GM23248 (cell line): ENCODE data around the gene MAVS. TPM values are rescaled to one million over a fixed set of nuclear protein-coding genes. Genes with fewer than 3 reads are reported as not detected.

Experiments
- DNase-seq: peaks from one replicate; pipeline ENCODE4 v3.0.0-alpha.2; 2015
- H2AFZ ChIP-seq: fragments of 200-600 bp; sonication (generic); 2 replicates; pipeline ENCODE4 v1.6.1; 2016; ENCODE audit warnings: antibody characterized with exemption
- H3F3A ChIP-seq: fragments of 200-600 bp; sonication (generic); 2 replicates; pipeline ENCODE4 v1.6.1; 2016; ENCODE audit warnings: mild to moderate bottlenecking, antibody characterized with exemption, mixed run types; ENCODE audit not compliant: insufficient read depth
- H3K27ac ChIP-seq: fragments of 200-600 bp; sonication (generic); 2 replicates; pipeline ENCODE4 v1.5.1; 2016; ENCODE audit warnings: mild to moderate bottlenecking
- H3K27me3 ChIP-seq: fragments of 200-600 bp; sonication (generic); replicated peaks from 2 replicates; pipeline ENCODE4 v1.6.1; 2016; ENCODE audit warnings: mild to moderate bottlenecking; ENCODE audit not compliant: insufficient read depth
- H3K36me3 ChIP-seq: fragments of 200-600 bp; sonication (generic); 2 replicates; pipeline ENCODE4 v1.6.1; 2016; ENCODE audit warnings: low read depth, mild to moderate bottlenecking
- H3K4me1 ChIP-seq: fragments of 200-600 bp; sonication (generic); 2 replicates; pipeline ENCODE4 v1.6.1; 2016; ENCODE audit warnings: mild to moderate bottlenecking; ENCODE audit not compliant: insufficient read depth
- H3K4me2 ChIP-seq: fragments of 200-600 bp; sonication (generic); one replicate; pipeline ENCODE4 v1.6.1; 2016; ENCODE audit warnings: mild to moderate bottlenecking; ENCODE audit not compliant: unreplicated experiment
- H3K4me3 ChIP-seq: fragments of 200-600 bp; sonication (generic); 2 replicates; pipeline ENCODE4 v1.5.1; 2016; ENCODE audit warnings: mild to moderate bottlenecking
- H3K79me2 ChIP-seq: fragments of 200-600 bp; sonication (generic); 2 replicates; pipeline ENCODE4 v1.6.1; 2016; ENCODE audit warnings: mild to moderate bottlenecking; ENCODE audit not compliant: insufficient read depth
- H3K9ac ChIP-seq: fragments of 200-600 bp; sonication (generic); 2 replicates; pipeline ENCODE4 v1.6.1; 2016; ENCODE audit warnings: mild to moderate bottlenecking
- H3K9me2 ChIP-seq: fragments of 200-600 bp; sonication (generic); 2 replicates; pipeline ENCODE4 v1.6.1; 2016; ENCODE audit warnings: mixed run types, mild to moderate bottlenecking, moderate library complexity; ENCODE audit not compliant: insufficient read depth
- H3K9me3 ChIP-seq: fragments of 200-600 bp; sonication (generic); one replicate; pipeline ENCODE4 v1.6.1; 2017; ENCODE audit warnings: low read depth
- H4K20me1 ChIP-seq: fragments of 200-600 bp; sonication (generic); 2 replicates; pipeline ENCODE4 v1.6.0; 2016; ENCODE audit not compliant: insufficient read depth
- EZH2 ChIP-seq: fragments of 200-600 bp; sonication (generic); IDR thresholded peaks from 2 replicates; pipeline ENCODE4 v1.6.1; 2018; ENCODE audit warnings: antibody characterized with exemption, mild to moderate bottlenecking; ENCODE audit not compliant: insufficient read depth, poor library complexity, severe bottlenecking
- EZH2phosphoT487 ChIP-seq: fragments of 200-600 bp; sonication (generic); IDR thresholded peaks from 2 replicates; pipeline ENCODE4 v1.6.1; 2018; ENCODE audit warnings: antibody characterized with exemption, moderate library complexity, mild to moderate bottlenecking, low read depth; ENCODE audit not compliant: insufficient read depth
- WGBS, 2 experiments: methylation state at CpG; one replicate each; pipeline ENCODE4 v1.1.6; 2015 to 2017; ENCODE audit warnings: low lambda C conversion rate in 2 of 2, low coverage in 1 of 2; ENCODE audit errors: missing lambda C conversion rate in 2 of 2; 5-methylcytosine and 5-hydroxymethylcytosine counted together
- in situ Hi-C: fragments of 300-500 bp; cut with MboI; formaldehyde crosslinking; loops from 2 replicates; pipeline ENCODE4 v1.15.0; 2020
- polyA plus RNA-seq: library from polyadenylated mRNA; unstranded; fragments of >200 nt; fragmentation: Nextera tagmentation; extraction: Ambion mirVana; gene quantifications from 2 replicates; pipeline ENCODE4 v1.2.1, GENCODE V29; 2016
- total RNA-seq: library from RNA; depleted of rRNA; stranded (reverse); fragments of >200 nt; shearing (Covaris generic); gene quantifications from 2 replicates; pipeline ENCODE4 v1.2.3, GENCODE V29; 2014; rRNA removed

Gene MAVS
- total RNA-seq (22.0 and 27.4 TPM in 2 replicates), polyA plus RNA-seq (12.0 and 12.5 TPM in 2 replicates)

DNA sequence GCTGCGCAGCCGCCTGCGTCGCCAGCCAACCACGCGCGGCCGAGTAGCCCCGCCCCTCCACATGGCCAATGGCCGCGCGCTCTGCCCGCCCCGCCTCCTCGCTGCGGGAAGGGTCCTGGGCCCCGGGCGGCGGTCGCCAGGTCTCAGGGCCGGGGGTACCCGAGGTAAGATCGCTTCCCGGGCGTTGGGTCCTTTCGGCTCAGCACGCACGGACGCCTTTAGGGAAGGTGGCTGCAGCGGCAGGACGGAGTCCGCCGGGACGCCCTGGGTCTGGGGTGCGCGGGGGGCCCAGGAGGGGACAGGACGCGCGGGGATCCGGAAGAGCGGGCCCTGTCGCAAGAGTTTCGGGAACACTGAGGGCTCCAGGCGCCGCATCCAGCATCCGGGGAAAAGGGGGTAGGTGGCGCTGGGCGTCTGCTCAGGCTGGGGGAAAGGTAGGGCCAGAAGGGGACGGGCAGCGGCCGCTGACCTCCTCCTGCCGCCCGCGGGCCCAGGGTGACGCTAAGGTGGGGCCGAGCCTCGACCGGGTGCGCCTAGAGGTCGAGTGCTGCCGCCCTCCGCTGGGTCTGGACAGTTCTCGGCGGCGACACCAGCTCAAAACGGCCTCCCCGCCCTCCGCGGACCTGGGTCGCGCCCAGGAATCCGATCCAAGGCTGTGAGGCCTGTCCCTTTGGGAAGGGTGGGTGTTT is at the start of gene MAVS:
TSS of gene MAVS (plus strand) at position 95 of the 689 bp plus-strand sequence. CDS start 7,791 bp downstream, outside the sequence.
- peak within 1 kb of the TSS; percentile 92 for H3K9ac ChIP-seq
- peaks cover 10% of the 10 kb centered on the region for H3K4me1 ChIP-seq
- DNase-seq, result peak; percentile 91
- H3K27me3 ChIP-seq, result no peaks in the 10 kb centered on the region
- 0 out of 2 replicates have a peak, but pooled peaks cover 8% of the 10 kb centered on the region for H3F3A ChIP-seq
- H3K36me3 ChIP-seq, result no peaks in the 10 kb centered on the region; the same call in 1 of the 2 replicates
- no peaks in the 10 kb centered on the region for H4K20me1 ChIP-seq
- H3K4me2 ChIP-seq, result peak within 1 kb of the TSS; percentile 93
- peak within 1 kb of the TSS; percentile 83 for H2AFZ ChIP-seq
- TF ChIP-seq EZH2, result no peak
- no peak for TF ChIP-seq EZH2phosphoT487
- peaks cover 56% of the 10 kb centered on the region for H3K79me2 ChIP-seq
- in situ Hi-C loops, result no loop called here
- peak within 1 kb of the TSS; percentile 49 for H3K27ac ChIP-seq
- H3K9me3 ChIP-seq, result no peaks in the 10 kb centered on the region
- H3K4me3 ChIP-seq, result peak within 1 kb of the TSS; percentile 80
- H3K9me2 ChIP-seq, result no peaks in the 10 kb centered on the region
- 1% methylated on average over 59 to 72 of the region's 72 CpGs for WGBS, 2 experiments

DNA sequence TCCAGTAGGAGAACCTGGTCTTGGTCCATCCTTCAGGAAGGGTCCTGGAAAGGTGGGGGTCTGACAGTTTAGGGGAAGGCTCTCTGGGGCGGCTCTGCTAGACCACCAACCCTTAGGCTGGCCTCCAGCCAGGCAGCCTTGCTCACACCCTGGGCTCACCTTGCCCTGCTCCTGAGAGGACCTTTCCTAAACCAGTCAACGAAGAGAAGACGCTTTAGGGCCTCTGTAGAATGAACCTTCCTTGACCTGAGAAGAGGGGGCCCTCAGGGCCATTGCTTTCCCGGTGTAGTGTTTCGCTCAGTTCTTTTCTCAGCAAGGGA is 49.4 kb upstream of the MAVS start:
- no peaks in the 10 kb centered on the region for H3K27me3 ChIP-seq
- TF ChIP-seq EZH2phosphoT487, result no peak
- TF ChIP-seq EZH2, result no peak
- H3K4me1 ChIP-seq, result 0 out of 2 replicates have a peak, but pooled peaks cover 12% of the 10 kb centered on the region
- no peaks in the 10 kb centered on the region for H4K20me1 ChIP-seq
- no peaks in the 10 kb centered on the region; the same call in 1 of the 2 replicates for H3K36me3 ChIP-seq
- 70 to 74% methylated on average over 5 of the region's 5 CpGs for WGBS, 2 experiments
- DNase-seq, result no peak
- no peaks in the 10 kb centered on the region for H3K9me2 ChIP-seq
- no peaks in the 10 kb centered on the region for H3K9me3 ChIP-seq
- H3K9ac ChIP-seq, result peak overlapping the region; percentile 94
- H3K4me3 ChIP-seq, result peak overlapping the region; percentile 85
- in situ Hi-C loops, result no loop called here
- peak overlapping the region; percentile 75 for H3K4me2 ChIP-seq
- no peak overlapping the region for H2AFZ ChIP-seq
- H3F3A ChIP-seq, result no peaks in the 10 kb centered on the region
- H3K27ac ChIP-seq, result no peak overlapping the region
- H3K79me2 ChIP-seq, result peaks cover 41% of the 10 kb centered on the region

DNA sequence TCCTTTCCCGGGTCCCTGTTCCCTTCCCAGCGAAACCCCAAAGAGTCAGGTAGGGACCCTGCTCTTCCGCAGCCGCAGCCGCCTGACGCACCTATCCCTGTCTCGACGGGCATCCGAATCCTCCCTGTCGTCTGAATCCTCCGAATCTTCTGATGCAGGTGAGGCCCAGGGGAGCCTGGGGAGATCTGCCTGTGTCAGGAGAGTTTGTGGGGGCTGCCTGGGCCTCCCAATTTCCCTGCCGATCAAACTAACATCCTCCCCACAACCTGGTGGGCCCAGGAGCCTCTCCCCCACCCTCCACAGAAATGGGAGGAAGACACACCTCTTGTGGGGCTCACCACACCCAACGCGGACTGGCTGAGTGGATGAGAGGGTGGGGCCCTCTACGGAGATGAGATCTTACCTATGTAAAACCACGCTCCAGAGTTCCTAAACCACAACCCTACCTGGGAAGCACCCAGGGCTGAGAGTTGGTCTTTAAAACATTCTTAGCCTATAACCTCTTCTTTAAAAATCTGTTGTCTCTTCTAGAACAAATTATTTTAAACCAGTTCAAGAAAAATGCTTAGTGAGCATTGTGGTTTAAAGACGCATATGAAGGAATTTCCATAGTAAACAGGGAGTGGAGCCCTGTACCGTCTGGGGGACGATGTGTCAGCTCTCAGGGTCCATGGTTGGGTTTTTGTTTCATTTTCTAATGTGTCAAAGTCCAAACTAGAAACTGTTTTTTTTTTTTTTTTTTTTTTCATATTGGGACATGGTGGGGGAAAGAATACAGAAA is 48.9 kb upstream of the MAVS start:
- H3K27me3 ChIP-seq, result no peaks in the 10 kb centered on the region
- no peaks in the 10 kb centered on the region for H3K9me2 ChIP-seq
- DNase-seq, result no peak
- H3K9ac ChIP-seq, result peak overlapping the region; percentile 94
- H3K9me3 ChIP-seq, result no peaks in the 10 kb centered on the region
- peak overlapping the region; percentile 75 for H3K4me2 ChIP-seq
- H3K4me1 ChIP-seq, result 0 out of 2 replicates have a peak, but pooled peaks cover 12% of the 10 kb centered on the region
- TF ChIP-seq EZH2phosphoT487, result no peak
- no peak for TF ChIP-seq EZH2
- no peaks in the 10 kb centered on the region for H4K20me1 ChIP-seq
- H3K36me3 ChIP-seq, result no peaks in the 10 kb centered on the region; the same call in 1 of the 2 replicates
- H3K27ac ChIP-seq, result no peak overlapping the region
- 55 to 56% methylated on average over 15 to 19 of the region's 19 CpGs for WGBS, 2 experiments
- no peaks in the 10 kb centered on the region for H3F3A ChIP-seq
- H2AFZ ChIP-seq, result no peak overlapping the region
- in situ Hi-C loops, result no loop called here
- peak overlapping the region; percentile 85 for H3K4me3 ChIP-seq
- H3K79me2 ChIP-seq, result peaks cover 41% of the 10 kb centered on the region

DNA sequence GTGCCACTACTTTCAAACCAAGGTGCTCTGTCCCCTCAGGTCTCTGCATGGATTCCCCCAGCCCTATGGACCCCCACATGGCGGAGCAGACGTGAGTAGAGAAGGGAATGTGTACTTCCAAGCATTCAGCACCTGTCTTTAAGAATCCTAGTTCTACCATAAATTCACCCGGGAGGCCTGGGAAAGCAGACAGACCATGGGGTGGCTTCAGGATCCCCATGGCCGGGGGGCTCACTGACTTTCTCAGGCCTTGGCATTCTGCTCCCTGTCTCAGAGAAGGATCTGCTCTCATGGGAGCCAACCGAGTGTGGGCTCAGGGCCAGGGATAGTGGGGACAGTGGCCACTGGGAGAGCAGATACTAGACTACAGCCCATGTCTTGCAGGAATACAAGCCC is 48.3 kb upstream of the MAVS start:
- Histone ChIP-seq H3K79me2 (peaks cover 41% of the 10 kb centered on the region), H3K4me1 (0 out of 2 replicates have a peak, but pooled peaks cover 12% of the 10 kb centered on the region), H2AFZ (no peak overlapping the region), H3K9me2 (no peaks in the 10 kb centered on the region), H3K9me3 (no peaks in the 10 kb centered on the region), H3K4me2 (peak overlapping the region; percentile 75), H3K27me3 (no peaks in the 10 kb centered on the region), H3K9ac (peak overlapping the region; percentile 94; the same call in 1 of the 2 replicates), H3K27ac (no peak overlapping the region), H3K4me3 (peak overlapping the region; percentile 85), H4K20me1 (no peaks in the 10 kb centered on the region), H3K36me3 (no peaks in the 10 kb centered on the region; the same call in 1 of the 2 replicates), H3F3A (no peaks in the 10 kb centered on the region)
- no peak for DNase-seq
- TF ChIP-seq EZH2phosphoT487 (no peak), EZH2 (no peak)
- WGBS, 2 experiments, result 68 to 79% methylated on average over 5 of the region's 5 CpGs
- in situ Hi-C loops, result no loop called here
